ENCODE results near the gene NOS1AP.
"Not testable (repeated sequence)": the region's sequence is repeated elsewhere in the genome, so short reads cannot be mapped to it uniquely, and the experiment has no call there.

The NOS1AP gene

GRCh38 chr1:162407539-162407938, 338.0 kb downstream of the NOS1AP start:
- Mint-ChIP-seq H3K36me3 (no peaks in the 10 kb centered on the region), H3K9me3 (no peaks in the 10 kb centered on the region)

GRCh38 chr1:162412002-162412401, 342.5 kb downstream of the NOS1AP start, which contains the start of gene SH2D1B:
SH2D1B (minus strand) TSS chr1:162412136; CDS start chr1:162412016, 120 bp downstream.
- no peaks in the 10 kb centered on the region for H3K4me1 Mint-ChIP-seq
- ATAC-seq = no peak

More at GRCh38 chr1:162407539-162407938, 338.0 kb downstream of the NOS1AP start:
- Mint-ChIP-seq H3K27me3 (peaks cover 29% of the 10 kb centered on the region), H3K4me1 (no peaks in the 10 kb centered on the region), H3K27ac (no peak overlapping the region), H3K4me3 (no peak overlapping the region)
- ATAC-seq = no peak

GRCh38 chr1:162416215-162416614, 346.7 kb downstream of the NOS1AP start:
- Mint-ChIP-seq H3K9me3 (no peaks in the 10 kb centered on the region), H3K4me3 (no peak overlapping the region), H3K36me3 (no peaks in the 10 kb centered on the region), H3K27me3 (peaks cover 31% of the 10 kb centered on the region), H3K4me1 (no peaks in the 10 kb centered on the region), H3K27ac (no peak overlapping the region)
- ATAC-seq = no peak

More at GRCh38 chr1:162412002-162412401, 342.5 kb downstream of the NOS1AP start, which contains the start of gene SH2D1B:
- Mint-ChIP-seq H3K27me3 (peaks cover 46% of the 10 kb centered on the region), H3K36me3 (no peaks in the 10 kb centered on the region), H3K27ac (no peak within 1 kb of the TSS), H3K4me3 (no peak within 1 kb of the TSS), H3K9me3 (no peaks in the 10 kb centered on the region)

- H3K27me3 Mint-ChIP-seq = peaks cover 24% of the 10 kb centered on the region
- H3K27ac Mint-ChIP-seq = no peak overlapping the region
- H3K9me3 Mint-ChIP-seq = no peaks in the 10 kb centered on the region
- H3K36me3 Mint-ChIP-seq = no peaks in the 10 kb centered on the region
- ATAC-seq = no peak
- H3K4me3 Mint-ChIP-seq = no peak overlapping the region
- no peaks in the 10 kb centered on the region for H3K4me1 Mint-ChIP-seq
These were observed 347.4 kb downstream of the NOS1AP start for GRCh38 chr1:162416909-162417308.

- H3K27me3 Mint-ChIP-seq = peaks cover 22% of the 10 kb centered on the region
- no peaks in the 10 kb centered on the region for H3K9me3 Mint-ChIP-seq
- peaks cover 1% of the 10 kb centered on the region for H3K4me1 Mint-ChIP-seq
- no peak for ATAC-seq
- no peak overlapping the region for H3K27ac Mint-ChIP-seq
- H3K36me3 Mint-ChIP-seq = no peaks in the 10 kb centered on the region
- no peak overlapping the region for H3K4me3 Mint-ChIP-seq
These were observed 348.2 kb downstream of the NOS1AP start for GRCh38 chr1:162417650-162418049.

GRCh38 chr1:162418584-162418983, 349.1 kb downstream of the NOS1AP start:
- H3K27ac Mint-ChIP-seq, H3K4me3 Mint-ChIP-seq, H3K9me3 Mint-ChIP-seq, ATAC-seq, H3K36me3 Mint-ChIP-seq: not testable (repeated sequence)
- Mint-ChIP-seq H3K4me1 (peaks cover 11% of the 10 kb centered on the region), H3K27me3 (peaks cover 26% of the 10 kb centered on the region)

- not testable (repeated sequence) for ATAC-seq, H3K9me3 Mint-ChIP-seq, H3K4me3 Mint-ChIP-seq
These were observed 350.0 kb downstream of the NOS1AP start for GRCh38 chr1:162419450-162419931.

More at GRCh38 chr1:162419450-162419931, 350.0 kb downstream of the NOS1AP start:
- H3K36me3 Mint-ChIP-seq, H3K27ac Mint-ChIP-seq: not testable (repeated sequence)
- Mint-ChIP-seq H3K27me3 (peaks cover 32% of the 10 kb centered on the region), H3K4me1 (peaks cover 15% of the 10 kb centered on the region)

All from stimulated activated memory B cell treated with anti-CD40 and anti-IgM and Interleukin-4, amounts not matched to agents 10 μg/mL and 1 μg/mL and 100 μg/mL, for 72 hours (primary cell).